Measurements from ENCODE around the gene MASP1.

GRCh38 chr3:187299611-187300010 is 8.1 kb upstream of the MASP1 start:
- TF ChIP-seq, protein P1, sequence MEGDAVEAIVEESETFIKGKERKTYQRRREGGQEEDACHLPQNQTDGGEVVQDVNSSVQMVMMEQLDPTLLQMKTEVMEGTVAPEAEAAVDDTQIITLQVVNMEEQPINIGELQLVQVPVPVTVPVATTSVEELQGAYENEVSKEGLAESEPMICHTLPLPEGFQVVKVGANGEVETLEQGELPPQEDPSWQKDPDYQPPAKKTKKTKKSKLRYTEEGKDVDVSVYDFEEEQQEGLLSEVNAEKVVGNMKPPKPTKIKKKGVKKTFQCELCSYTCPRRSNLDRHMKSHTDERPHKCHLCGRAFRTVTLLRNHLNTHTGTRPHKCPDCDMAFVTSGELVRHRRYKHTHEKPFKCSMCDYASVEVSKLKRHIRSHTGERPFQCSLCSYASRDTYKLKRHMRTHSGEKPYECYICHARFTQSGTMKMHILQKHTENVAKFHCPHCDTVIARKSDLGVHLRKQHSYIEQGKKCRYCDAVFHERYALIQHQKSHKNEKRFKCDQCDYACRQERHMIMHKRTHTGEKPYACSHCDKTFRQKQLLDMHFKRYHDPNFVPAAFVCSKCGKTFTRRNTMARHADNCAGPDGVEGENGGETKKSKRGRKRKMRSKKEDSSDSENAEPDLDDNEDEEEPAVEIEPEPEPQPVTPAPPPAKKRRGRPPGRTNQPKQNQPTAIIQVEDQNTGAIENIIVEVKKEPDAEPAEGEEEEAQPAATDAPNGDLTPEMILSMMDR (IDR thresholded peaks at IDR 0.05), result no peak
- TF ChIP-seq POLR2A (IDR thresholded peaks at IDR 0.05), result no peak
